Transverse colon (tissue), 4 donors: ENCODE measurements around the gene ZDHHC21. TPM values are rescaled to one million over a fixed set of nuclear protein-coding genes. Genes with fewer than 3 reads are reported as not detected.

ENCODE experiments used
- DNase-seq: peaks from one replicate; pipeline ENCODE4 v3.0.0-alpha.2; 2019
- H3K27ac ChIP-seq, 4 donors: fragments of 200-600 bp; sonication (generic); 2 replicates each; pipeline ENCODE4 v1.5.1; 2016 to 2018; ENCODE audit warnings: inconsistent platforms in 4 of 4
- H3K27me3 ChIP-seq: fragments of 200-600 bp; sonication (generic); 2 replicates; pipeline ENCODE4 v1.5.1; 2017; ENCODE audit warnings: inconsistent platforms
- H3K36me3 ChIP-seq, 4 donors: fragments of 200-600 bp; sonication (generic); 2 replicates each; pipeline ENCODE4 v1.5.1; 2017 to 2019; ENCODE audit warnings: inconsistent platforms in 4 of 4
- H3K4me1 ChIP-seq, 4 donors: fragments of 200-600 bp; sonication (generic); 2 replicates each; pipeline ENCODE4 v1.5.1; 2017 to 2020; ENCODE audit warnings: inconsistent platforms in 4 of 4
- H3K4me3 ChIP-seq, 4 donors: fragments of 200-600 bp; sonication (generic); 1 replicate in 1 of 4; 2 replicates in 3 of 4; pipeline versions ENCODE4 v1.5.1 to v1.6.1; 2017 to 2019; ENCODE audit warnings: inconsistent platforms in 4 of 4
- H3K9me3 ChIP-seq, 2 donors: fragments of 200-600 bp; sonication (generic); 2 replicates each; pipeline ENCODE4 v1.5.1; 2017 to 2019; ENCODE audit warnings: inconsistent platforms in 2 of 2
- CTCF ChIP-seq, 5 experiments: fragments of 200-600 bp in 3 of 5; fragments of 450-650 bp in 2 of 5; sonication (generic) in 3 of 5; IDR thresholded peaks; 1 replicate in 2 of 5; 2 replicates in 3 of 5; pipeline ENCODE4 v1.5.1; 2016 to 2017; ENCODE audit warnings: antibody characterized with exemption in 5 of 5, inconsistent platforms in 3 of 5, mild to moderate bottlenecking in 2 of 5, moderate library complexity in 1 of 5
- EP300 ChIP-seq: sonication (generic); formaldehyde crosslinking; IDR thresholded peaks from one replicate; pipeline ENCODE4 v1.6.1; 2017; ENCODE audit warnings: antibody characterized with exemption, low read depth
- POLR2A ChIP-seq: fragments of 450-650 bp; IDR thresholded peaks from one replicate; pipeline ENCODE4 v1.6.1; 2016; ENCODE audit warnings: antibody characterized with exemption, mild to moderate bottlenecking, moderate library complexity
- POLR2AphosphoS5 ChIP-seq, 3 donors: sonication (generic); formaldehyde crosslinking; IDR thresholded peaks; one replicate each; pipeline ENCODE4 v1.6.1; 2016; ENCODE audit warnings: antibody characterized with exemption in 3 of 3
- WGBS, 2 donors: methylation state at CpG; one replicate each; pipeline ENCODE4 v1.1.5; 2018; ENCODE audit warnings: low coverage in 1 of 2; 5-methylcytosine and 5-hydroxymethylcytosine counted together
- in situ Hi-C, 4 donors: fragments of 200-750 bp; cut with MboI; loops; one replicate each; pipeline versions ENCODE4 v1.15.0 to v1.15.1; 2017; ENCODE audit warnings: low sequenced_read_pairs in 3 of 4, low pct_ligation_motif_present in 1 of 4, low pct_unique_long_range_greater_than_20kb in 1 of 4
- intact Hi-C: fragments of 100-400 bp; cut with DNase I; formaldehyde crosslinking; loops from one replicate; pipeline ENCODE4 v1.15.1; 2023; ENCODE audit warnings: low total_unique reads
- total RNA-seq, 4 donors: library from RNA; depleted of rRNA; stranded (reverse); fragments of >200 nt; gene quantifications; one replicate each; pipeline ENCODE4 v1.1.0, GENCODE V29; 2016

Gene ZDHHC21
- total RNA-seq, 4 donors from 2014 or later: 15.9 to 24.7 (median 21.4) TPM

DNA sequence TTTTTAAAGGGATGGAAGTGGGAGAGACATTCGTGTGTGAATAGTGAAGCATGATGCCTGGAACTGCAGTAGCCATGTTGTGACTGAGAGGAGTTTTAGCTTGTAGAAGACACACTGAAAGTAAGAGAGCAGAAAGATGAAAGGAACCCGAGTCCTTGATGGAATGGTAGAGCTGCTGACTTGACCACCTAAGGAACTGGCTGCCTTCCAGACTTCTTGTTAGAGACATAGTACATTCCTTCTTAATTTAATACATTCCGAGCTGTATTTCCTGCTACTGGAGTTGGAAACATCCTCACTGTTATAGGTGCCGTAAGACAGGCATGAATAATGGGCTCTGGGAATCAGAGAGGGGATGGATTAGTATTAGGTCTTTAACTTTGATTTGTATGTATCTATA lies 21.9 kb upstream of the ZDHHC21 start:
- Histone ChIP-seq H3K27ac (no peak overlapping the region), H3K27me3 (no peaks in the 10 kb centered on the region), H3K36me3 (no peaks in the 10 kb centered on the region), H3K4me3 (no peak overlapping the region), H3K9me3 (no peaks in the 10 kb centered on the region), H3K4me1 (no peaks in the 10 kb centered on the region)
- no peak for DNase-seq
- TF ChIP-seq POLR2A (no peak), POLR2AphosphoS5 (IDR thresholded peaks at IDR 0.05) (no peak), EP300 (no peak), CTCF (IDR thresholded peaks at IDR 0.05) (no peak)
- intact Hi-C loops (no loop called here), in situ Hi-C loops (no loop called here)
- 76 to 78% methylated on average over 4 of the region's 4 CpGs for WGBS, 2 donors

GRCh38 chr9:14713187-14713767 lies 20.0 kb upstream of the ZDHHC21 start:
- intact Hi-C loops: no loop called here

DNA sequence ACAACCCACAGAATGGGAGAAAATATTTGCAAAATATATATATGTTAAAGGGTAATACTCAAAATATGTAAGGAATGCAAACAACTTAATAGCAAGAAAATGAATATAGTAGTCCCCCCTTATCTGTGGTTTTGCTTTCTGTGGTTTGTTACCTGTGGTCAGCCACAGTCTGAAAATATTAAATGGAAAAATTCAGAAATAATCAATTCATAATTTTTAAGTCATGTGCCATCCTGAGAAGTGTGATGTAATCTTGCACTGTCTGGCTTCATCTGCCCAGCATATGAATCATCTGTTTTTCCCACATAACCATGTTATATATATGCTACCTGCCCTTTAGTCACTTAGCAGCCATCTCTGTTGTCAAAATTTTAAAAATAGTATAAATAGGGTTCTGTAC lies 17.6 kb upstream of the ZDHHC21 start:
- no peak for DNase-seq
- intact Hi-C loops (no loop called here), in situ Hi-C loops (no loop called here)
- H3K36me3 ChIP-seq: no peaks in the 10 kb centered on the region
- H3K27me3 ChIP-seq: no peaks in the 10 kb centered on the region
- peaks cover 4 to 9% of the 10 kb centered on the region in 2 donors for H3K9me3 ChIP-seq
- no peak for TF ChIP-seq CTCF (IDR thresholded peaks at IDR 0.05)
- no peak for TF ChIP-seq EP300
- no peak for TF ChIP-seq POLR2AphosphoS5 (IDR thresholded peaks at IDR 0.05)
- TF ChIP-seq POLR2A: no peak
- no peak overlapping the region for H3K27ac ChIP-seq
- H3K4me3 ChIP-seq: no peak overlapping the region
- no peaks in the 10 kb centered on the region for H3K4me1 ChIP-seq

More at GRCh38 chr9:14713187-14713767, 20.0 kb upstream of the ZDHHC21 start:
- Histone ChIP-seq H3K27me3 (no peaks in the 10 kb centered on the region), H3K36me3 (no peaks in the 10 kb centered on the region), H3K27ac (no peak overlapping the region), H3K4me1 (no peaks in the 10 kb centered on the region), H3K9me3 (no peaks in the 10 kb centered on the region), H3K4me3 (no peak overlapping the region)
- in situ Hi-C loops: no loop called here
- 78 to 88% methylated on average over 3 of the region's 3 CpGs for WGBS, 2 donors
- TF ChIP-seq CTCF (IDR thresholded peaks at IDR 0.05): no peak
- TF ChIP-seq EP300: no peak
- no peak for TF ChIP-seq POLR2A
- TF ChIP-seq POLR2AphosphoS5 (IDR thresholded peaks at IDR 0.05): no peak
- no peak for DNase-seq

DNA sequence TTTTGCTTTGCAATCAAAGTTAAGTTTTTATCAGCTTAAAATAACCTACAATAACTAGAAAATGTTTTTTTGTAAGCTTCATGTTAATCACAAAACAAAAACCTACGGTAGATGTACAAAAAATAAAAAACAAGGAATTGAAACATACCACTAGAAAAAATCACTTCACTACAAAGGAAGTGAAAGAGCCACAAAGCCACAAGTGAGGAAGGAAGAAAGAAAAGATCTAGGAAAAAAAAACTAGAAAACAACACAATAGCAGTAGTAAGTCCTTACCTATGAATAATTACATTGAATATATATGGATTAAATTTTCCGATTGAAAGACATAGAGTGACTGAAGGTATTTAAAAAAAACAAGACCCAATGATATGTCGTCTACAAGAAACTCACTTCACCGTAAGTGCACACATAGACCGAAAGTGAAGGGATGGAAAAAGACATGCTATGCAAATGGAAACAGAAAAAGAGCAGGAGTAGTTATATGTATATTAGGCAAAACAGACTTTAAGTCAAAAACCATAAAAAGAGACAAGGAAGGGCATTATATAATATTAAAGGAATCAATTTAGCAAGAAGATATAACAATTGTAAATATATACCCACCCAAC lies 13.4 kb upstream of the ZDHHC21 start:
- Histone ChIP-seq H3K27ac (no peak overlapping the region), H3K4me1 (no peaks in the 10 kb centered on the region), H3K4me3 (no peak overlapping the region), H3K9me3 (peaks cover 16 to 20% of the 10 kb centered on the region in 2 donors), H3K27me3 (no peaks in the 10 kb centered on the region), H3K36me3 (no peaks in the 10 kb centered on the region)
- 76 to 94% methylated on average over 5 of the region's 5 CpGs for WGBS, 2 donors
- no peak for DNase-seq
- intact Hi-C loops: no loop called here
- TF ChIP-seq POLR2AphosphoS5 (IDR thresholded peaks at IDR 0.05): no peak
- TF ChIP-seq POLR2A: no peak
- TF ChIP-seq CTCF (IDR thresholded peaks at IDR 0.05): no peak
- TF ChIP-seq EP300: no peak
- in situ Hi-C loops: no loop called here
